Activated CD4-positive, alpha-beta T cell treated with anti-CD3 and anti-CD28 coated beads for 24 hours (primary cell): Measurements from ENCODE around the gene DNAJC5.

Experiments
- DNase-seq, 2 donors: peaks; one replicate each; pipeline ENCODE4 v3.0.0-alpha.2; 2020; ENCODE audit warnings: low read depth in 2 of 2

The DNAJC5 gene

GRCh38 chr20:63980806-63981728 is 86.1 kb downstream of the DNAJC5 start, which contains the start of gene PRPF6:
Gene PRPF6 (plus strand): TSS chr20:63981132. CDS start chr20:63981246, 114 bp downstream.
- DNase-seq, result peak; percentile 93 to 94

- no peak for DNase-seq
Observed at GRCh38 chr20:63982937-63983336, 88.0 kb downstream of the DNAJC5 start.
